Activated naive CD4-positive, alpha-beta T cell (primary cell): Measurements from ENCODE around the gene LIN37.

Experiments
- DNase-seq, 4 experiments: peaks; one replicate each; lab custom pipeline; 2025; lab: John Stamatoyannopoulos, UW

Gene LIN37

DNA sequence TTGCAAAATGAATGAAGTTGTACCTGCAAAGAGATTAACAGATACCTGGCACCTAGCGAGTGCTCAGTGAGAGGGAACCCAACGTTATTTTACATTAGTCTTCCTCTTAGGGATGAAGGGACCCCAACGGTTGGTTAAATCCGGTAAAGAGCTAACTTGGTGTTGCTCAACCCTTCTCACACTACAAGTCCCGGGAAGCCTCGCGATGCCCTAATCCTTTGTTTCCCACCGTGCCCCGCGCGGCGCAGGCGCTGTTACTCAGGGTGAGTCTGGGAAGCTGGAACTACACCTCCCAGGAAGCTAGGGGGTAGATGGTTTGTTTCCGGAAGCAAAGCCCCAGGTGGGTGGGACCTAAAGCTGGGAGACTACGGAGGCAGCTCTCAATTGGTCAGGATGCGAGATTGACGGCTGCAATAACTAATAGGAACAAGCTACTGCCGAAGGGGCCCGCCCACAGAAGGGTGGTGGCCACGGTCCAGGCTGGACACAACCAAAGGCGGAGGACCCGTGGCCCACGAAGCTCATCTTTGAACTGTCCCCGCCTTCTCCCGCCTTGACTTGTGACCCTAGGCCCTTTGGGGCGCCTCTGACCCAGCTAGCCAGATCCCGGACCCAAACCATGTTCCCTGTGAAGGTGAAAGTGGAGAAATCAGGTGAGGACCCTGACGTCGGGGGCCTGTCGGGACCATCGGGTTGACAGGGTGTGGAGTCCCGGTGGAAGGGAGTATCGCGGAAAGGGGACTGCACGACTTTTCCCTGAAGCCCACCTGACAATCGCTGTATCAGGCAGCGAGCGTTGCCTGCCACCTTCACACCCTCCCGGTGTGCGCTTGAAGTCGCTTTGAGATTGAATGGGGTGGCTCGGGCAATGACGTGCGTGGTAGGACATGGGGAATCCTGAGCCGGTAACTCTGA lies at the start of gene LIN37:
Gene LIN37 (plus strand): TSS at position 471 of the 915 bp plus-strand sequence. CDS start 149 bp downstream, at position 620.
- peak; percentile 90 to 97 (median 94) for DNase-seq

GRCh38 chr19:35702223-35703012 lies 46.0 kb upstream of the LIN37 start:
- DNase-seq = peak; percentile 74 to 87 (median 80)

DNA sequence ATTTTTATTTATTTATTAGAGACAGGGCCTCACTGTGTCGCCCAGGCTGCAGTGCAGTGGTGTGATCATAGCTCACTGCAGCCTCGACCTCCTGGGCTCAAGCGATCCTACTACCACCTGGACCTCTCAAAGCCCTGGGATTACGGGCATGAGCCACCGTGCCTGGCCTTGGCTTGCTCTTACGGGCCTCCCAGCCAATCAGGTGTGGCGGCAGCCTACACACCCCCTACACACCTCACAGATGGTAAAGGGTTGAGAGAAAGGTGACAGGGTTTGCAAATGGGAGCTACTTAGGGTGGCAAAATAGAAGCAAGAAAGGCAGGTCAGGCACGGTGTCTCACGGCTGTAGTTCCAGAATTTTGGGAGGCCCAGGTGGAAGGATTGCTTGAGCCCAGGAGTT lies 45.0 kb upstream of the LIN37 start:
- no peak for DNase-seq

DNA sequence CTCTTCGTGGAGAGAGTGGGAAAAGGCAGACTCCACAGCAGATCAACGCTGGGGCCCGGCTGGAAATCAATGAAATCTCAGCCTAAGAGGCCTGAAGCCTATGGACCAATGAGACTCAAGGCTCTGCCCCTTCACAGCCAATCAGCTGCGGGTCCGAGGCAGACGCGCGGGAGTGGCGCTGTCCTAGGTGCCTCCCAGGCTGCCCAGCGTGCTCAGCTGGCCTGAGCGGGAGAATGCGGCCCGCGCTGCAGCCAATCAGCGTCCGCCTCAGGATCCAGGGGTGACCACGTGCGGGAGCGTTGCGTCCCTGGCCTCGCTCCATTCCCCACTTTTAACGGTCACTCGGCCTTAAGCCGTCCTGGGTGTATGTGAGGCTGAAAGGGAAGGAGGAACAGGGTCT lies 44.2 kb upstream of the LIN37 start, which contains the start of gene ZBTB32:
Gene ZBTB32 (plus strand): TSS at position 341 of the 400 bp plus-strand sequence. CDS start 10,069 bp downstream, outside the sequence.
- DNase-seq = no peak

- no peak for DNase-seq
Measured at GRCh38 chr19:35708391-35708790, 40.0 kb upstream of the LIN37 start.

GRCh38 chr19:35710784-35711723 lies 37.3 kb upstream of the LIN37 start:
- DNase-seq = no peak

DNA sequence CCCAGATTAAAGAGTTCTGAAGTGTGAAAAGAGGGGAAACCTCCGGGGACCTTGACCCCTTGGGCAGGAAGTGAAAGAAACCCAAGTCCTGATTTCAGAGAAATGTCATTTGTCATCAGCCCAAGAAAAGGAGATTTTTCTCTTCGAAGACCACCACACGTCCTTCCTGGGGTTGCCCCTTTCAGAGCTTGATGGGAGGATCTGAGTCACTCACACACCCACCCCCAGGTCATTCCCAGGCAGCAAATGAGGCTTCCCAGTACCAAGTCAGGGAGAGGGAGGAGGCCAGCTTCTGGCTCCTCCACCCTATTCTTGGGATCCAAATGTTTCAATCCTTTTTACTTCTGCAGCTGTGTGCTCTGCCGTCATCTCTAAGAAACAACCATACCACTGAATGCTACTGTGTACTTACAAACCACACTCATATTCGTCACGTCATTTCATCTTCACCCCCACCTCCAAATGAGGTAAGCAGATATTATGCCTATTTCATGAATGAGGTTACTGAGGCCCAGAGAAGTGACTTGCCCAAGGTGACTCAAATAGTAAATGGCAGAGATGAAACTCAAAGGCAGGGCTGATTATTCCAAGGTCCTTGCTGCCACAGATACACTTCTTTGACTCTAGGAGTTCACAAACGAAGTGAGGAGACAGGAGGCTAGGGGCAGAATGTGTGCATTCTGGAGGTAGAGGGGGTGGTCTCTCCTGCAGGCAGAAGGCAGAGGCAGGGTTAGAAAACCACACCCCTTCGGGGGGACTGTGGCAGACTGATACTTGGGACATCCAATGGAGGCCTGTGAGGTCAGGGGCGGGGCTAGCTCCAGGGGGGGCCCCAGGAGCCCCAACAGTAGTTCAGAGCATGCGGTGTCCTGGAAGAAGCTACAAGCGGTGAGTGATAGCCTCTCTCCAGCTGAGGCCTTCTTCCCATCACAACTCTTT lies 35.5 kb upstream of the LIN37 start:
- peak in 2 of 4 experiments; percentile 12 to 18 for DNase-seq

- DNase-seq = no peak
Measured at GRCh38 chr19:35713506-35713850, 34.9 kb upstream of the LIN37 start.

DNA sequence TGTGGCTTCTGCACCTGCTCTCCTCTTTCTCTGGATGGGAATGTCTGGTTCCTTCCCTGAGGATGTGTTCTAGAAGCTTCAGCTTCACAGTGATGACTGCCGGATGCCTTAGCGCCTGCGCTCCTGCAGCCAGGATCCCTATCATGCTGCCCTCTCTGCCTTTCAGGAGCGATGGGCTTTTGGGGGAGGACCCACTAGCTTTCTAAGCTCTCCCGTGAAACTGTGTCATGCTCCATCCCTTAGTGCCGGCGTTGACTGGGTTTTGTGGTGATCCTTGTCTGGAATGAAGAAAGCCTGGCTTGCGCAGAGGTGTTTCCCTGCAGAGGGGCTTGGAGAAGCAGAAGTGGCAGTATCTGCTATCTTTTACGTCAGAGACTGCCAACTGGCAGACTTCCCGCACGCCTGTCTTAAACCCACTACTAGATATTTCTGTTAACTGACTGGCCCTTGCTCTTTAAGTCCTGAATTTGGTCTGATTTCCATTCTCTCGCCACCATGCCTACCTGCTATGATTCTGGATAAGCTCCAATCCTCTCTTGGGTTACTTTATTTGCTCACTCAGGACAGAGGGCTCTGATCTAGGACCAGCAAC lies 34.4 kb upstream of the LIN37 start:
- no peak for DNase-seq

DNA sequence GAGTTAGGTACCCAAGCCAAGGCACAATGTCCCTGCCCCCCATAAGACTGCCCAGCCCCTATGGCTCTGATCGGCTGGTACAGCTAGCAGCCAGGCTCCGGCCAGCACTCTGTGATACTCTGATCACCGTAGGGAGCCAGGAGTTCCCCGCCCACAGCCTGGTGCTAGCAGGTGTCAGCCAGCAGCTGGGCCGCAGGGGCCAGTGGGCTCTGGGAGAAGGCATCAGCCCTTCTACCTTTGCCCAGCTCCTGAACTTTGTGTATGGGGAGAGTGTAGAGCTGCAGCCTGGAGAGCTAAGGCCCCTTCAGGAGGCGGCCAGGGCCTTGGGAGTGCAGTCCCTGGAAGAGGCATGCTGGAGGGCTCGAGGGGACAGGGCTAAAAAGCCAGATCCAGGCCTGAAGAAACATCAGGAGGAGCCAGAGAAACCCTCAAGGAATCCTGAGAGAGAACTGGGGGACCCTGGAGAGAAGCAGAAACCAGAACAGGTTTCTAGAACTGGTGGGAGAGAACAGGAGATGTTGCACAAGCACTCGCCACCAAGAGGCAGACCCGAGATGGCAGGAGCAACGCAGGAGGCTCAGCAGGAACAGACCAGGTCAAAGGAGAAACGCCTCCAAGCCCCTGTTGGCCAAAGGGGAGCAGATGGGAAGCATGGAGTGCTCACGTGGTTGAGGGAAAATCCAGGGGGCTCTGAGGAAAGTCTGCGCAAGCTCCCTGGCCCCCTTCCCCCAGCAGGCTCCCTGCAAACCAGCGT lies 33.6 kb upstream of the LIN37 start:
- DNase-seq = no peak

DNA sequence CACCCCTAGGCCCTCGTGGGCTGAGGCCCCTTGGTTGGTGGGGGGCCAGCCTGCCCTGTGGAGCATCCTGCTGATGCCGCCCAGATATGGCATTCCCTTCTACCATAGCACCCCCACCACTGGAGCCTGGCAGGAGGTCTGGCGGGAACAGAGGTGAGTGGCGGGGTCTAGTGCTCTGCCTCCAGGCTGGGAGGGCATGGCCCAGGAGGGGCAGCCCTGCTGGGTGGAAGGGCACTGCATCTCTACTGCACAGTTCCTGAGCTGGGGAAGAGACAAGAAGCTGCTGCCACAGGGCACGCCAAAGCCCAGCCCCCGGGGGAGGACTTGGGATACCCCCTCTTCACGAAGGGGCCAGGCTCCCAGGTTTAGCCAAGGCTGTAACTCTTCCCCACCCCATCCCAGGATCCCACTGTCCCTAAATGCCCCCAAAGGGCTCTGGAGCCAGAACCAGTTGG lies 33.0 kb upstream of the LIN37 start:
- no peak for DNase-seq

DNA sequence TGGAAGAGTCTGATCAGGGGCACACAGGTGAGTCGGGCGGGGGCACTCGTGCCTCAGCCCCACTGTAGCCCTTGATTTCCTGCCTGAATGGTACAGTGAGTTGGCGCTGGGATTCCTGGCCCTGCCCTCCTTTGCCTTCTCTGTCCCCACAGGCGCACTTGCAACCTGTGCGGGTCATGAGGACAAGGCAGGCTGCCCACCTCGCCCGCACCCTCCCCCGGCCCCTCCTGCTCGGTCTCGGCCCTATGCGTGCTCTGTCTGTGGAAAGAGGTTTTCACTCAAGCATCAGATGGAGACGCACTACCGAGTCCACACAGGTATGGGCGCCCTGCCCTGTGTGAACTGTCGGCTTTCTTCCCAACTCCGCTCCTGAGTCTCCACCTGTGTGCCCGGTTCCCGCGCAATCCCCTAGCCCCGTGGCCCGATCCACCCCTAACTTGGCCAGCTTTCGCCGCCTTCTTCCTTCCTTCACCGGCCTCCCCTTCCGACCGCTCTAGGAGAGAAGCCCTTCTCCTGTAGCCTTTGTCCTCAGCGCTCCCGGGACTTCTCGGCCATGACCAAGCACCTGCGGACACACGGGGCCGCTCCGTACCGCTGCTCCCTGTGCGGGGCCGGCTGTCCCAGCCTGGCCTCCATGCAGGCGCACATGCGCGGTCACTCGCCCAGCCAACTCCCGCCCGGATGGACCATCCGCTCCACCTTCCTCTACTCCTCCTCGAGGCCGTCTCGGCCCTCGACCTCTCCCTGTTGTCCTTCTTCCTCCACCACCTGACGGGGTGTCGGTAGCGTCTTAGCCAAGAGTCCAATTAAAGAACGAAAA lies 32.2 kb upstream of the LIN37 start:
- DNase-seq = no peak

GRCh38 chr19:35716801-35717664 lies 31.3 kb upstream of the LIN37 start:
- peak; percentile 83 to 95 (median 91) for DNase-seq

GRCh38 chr19:35717665-35718344 lies 30.6 kb upstream of the LIN37 start, which contains the start of gene KMT2B:
Gene KMT2B, plus strand, starts transcription at chr19:35718003. Its CDS starts 16 bp downstream, at chr19:35718019.
- peak in 1 of 4 experiments; percentile 82 for DNase-seq

DNA sequence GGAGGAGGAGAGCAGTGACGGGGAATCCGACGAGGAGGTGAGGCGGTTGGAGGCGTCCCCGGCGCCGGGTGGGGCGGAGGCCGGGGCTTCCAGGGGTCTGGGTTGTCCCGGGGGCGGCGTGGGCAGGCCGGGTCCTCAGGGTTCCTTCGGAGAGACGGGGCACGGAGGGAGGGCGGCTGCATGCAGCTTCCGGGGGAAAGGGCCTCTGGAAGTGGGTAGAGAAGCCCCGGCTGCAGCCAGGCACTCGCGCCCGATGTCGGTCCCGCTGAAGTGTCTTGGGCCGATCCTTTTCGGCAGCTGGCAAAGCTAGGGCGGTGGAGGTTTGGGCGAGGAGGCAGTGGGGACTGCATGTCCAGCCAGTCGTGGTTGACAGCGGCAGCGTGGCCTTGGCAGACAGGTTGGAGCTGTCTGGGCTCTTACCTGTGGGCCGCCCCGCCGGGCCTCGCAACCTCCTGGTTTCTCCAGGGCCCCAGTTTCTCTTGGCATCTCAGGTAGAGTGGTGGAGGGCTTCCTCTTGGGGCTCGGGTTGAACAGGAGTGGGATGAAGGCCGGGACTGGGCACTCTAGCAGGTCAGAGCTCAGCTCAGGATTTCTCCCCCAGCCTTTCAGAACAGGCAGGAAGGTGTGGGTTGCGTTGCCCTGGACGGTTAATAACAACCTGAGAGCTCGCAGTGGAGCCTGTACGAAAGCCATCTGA lies 29.9 kb upstream of the LIN37 start:
- DNase-seq = peak in 3 of 4 experiments; percentile 35 to 39 (median 37)
